Mucosa of gallbladder (tissue), 1 donor: ENCODE results near the gene ZNF726. TPM values are rescaled to one million over a fixed set of nuclear protein-coding genes. Genes with fewer than 3 reads are reported as not detected.
"Not testable (repeated sequence)": the region's sequence is repeated elsewhere in the genome, so short reads cannot be mapped to it uniquely, and the experiment has no call there.

ENCODE experiments used
- DNase-seq: peaks from one replicate; pipeline ENCODE4 v3.0.0-alpha.2; 2020; ENCODE audit warnings: low spot score
- total RNA-seq: library from RNA; stranded (reverse); gene quantifications from one replicate; pipeline ENCODE4 v1.2.1, GENCODE V29; 2021
- donor health status: DM: no; HTN: no; CAD: no.

The ZNF726 gene
- 5.2 TPM for total RNA-seq

GRCh38 chr19:23914402-23915286, at the start of gene ZNF726:
Gene ZNF726 (plus strand): TSS chr19:23914886. CDS start chr19:23914995, 109 bp downstream.
- DNase-seq: peak; percentile 92

DNA sequence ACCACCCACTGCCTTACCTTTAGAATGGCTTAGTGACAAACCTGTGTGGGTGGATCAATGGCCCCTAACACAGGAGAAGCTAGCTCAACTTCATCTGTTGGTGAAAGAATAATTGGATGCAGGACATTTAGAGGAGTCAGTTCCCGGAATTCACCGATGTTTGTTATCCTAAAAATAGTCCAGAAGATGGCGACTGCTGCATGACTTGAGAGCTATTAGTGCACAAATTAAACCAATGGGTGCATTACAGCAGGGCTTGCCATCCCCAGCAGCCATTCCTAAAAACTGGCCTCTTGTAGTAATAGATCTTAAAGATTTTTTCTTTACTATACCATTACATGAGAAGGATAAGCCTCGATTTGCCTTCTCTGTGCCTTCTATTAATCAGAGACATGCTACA, 46.8 kb upstream of the ZNF726 start:
- no peak for DNase-seq

DNA sequence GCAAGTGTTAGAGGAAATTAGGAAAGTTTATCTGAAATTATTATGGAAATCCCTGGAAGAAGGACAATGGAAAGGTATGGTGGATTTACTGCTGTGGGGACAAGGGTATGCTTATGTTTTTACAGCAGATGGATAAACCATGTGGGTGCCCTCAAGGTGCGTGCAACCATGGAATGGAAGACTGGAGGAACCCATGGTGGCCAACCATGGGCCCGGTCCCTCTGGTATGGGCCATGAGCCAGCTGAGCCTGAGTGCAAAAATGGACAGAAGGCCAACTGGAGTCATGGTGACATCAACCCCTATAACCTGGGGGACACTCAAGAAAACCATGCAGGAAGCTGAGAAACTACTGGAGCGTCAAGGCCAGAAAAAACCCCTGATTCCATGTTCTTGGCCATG, 46.1 kb upstream of the ZNF726 start:
- DNase-seq: no peak

DNA sequence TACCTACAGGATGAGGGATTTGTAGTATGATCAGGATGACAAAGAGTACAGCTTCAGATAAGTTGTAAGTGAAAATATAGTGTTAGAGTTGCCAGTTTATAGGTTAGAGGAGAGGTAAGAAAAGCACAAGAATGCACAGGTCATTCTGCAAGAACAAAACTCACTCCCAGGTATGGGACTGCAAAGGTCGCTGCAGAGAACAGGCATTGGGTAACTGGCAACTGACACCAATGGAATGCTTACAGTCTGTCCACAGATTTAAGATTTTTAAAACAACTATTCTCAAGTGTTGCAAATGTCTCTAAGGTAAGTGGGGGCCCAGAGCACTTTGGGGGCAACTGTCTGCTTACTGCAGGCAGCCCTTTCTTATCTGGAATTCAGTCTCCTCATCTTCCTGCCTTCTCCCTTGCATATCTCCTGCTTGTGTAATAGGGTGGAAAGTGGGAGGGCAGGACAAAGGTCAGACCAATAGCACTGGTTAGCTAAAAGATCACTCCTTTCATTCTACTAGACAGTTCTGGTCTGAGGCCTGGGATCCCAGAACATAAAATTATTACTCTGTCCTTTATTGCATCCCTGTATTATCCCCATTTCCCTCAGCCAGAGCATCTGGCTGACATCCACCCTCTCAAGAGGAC, 42.3 kb upstream of the ZNF726 start:
- no peak for DNase-seq

GRCh38 chr19:23876261-23876660, 38.4 kb upstream of the ZNF726 start:
- no peak for DNase-seq

DNA sequence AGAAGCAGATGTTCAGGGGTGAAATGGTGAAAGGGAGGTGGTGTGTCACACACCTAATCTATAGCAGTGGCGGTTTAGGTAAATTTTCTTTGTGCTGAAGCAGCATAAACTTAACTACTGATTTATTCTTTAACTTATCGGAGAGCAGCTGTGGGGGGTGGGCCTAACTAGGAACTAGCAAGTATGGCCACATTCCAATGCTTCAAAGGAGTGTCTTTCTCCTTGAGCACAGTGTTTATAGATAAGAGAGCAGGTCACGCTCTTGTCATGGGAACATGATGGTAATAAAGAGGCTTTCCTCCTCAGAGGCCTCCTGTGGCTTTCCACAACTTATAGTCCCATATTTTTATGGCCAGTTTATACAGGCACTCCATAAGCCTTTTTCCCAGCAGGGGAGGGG, 37.9 kb upstream of the ZNF726 start:
- DNase-seq: peak; percentile 64

- peak; percentile 72 for DNase-seq
Observed at GRCh38 chr19:23882493-23882892, 32.2 kb upstream of the ZNF726 start.

DNA sequence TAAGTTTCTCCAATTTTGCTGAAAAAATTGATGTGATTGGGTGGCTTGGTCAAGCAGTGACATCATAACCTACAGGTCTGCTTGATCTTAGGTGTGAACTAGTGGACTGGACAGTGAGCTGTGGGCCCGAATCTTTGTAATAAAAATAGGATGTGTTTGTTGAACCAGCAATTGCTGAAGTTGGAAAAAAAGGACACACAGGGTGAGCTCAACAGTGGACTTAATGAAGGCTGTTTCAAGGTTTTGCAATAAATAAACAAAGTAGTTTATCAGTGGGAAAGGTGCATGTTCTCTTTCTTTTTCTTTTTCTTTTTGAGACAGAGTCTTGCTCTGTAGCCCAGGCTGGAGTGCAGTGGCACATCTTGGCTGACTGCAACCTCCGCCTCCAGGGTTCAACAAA, 30.3 kb upstream of the ZNF726 start:
- no peak for DNase-seq

GRCh38 chr19:23887642-23888041, 27.0 kb upstream of the ZNF726 start:
- DNase-seq: peak; percentile 76

- not testable (repeated sequence) for DNase-seq
Observed at GRCh38 chr19:23896096-23896495, 18.6 kb upstream of the ZNF726 start.

DNA sequence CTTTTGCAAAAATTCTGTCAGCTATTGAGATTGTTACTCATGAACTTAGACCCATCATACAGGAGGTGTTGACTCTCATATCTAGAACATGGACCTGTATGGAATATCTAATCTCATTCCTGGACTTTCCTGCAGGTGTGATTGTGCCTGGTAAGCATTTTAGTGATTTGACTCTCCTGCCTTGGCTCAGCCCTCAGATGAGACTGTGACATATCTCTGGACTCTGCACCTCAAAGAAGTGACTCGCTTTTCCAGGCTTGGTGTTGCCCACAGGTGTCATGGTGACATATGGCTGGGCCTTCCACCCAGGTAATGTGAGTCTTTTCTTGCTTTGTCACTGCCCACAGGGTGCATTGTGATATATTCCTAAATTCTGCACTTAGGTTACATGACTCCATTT, 17.8 kb upstream of the ZNF726 start:
- DNase-seq: no peak

GRCh38 chr19:23901360-23901759, 13.3 kb upstream of the ZNF726 start:
- no peak for DNase-seq

GRCh38 chr19:23904406-23904805, 10.3 kb upstream of the ZNF726 start:
- no peak for DNase-seq

DNA sequence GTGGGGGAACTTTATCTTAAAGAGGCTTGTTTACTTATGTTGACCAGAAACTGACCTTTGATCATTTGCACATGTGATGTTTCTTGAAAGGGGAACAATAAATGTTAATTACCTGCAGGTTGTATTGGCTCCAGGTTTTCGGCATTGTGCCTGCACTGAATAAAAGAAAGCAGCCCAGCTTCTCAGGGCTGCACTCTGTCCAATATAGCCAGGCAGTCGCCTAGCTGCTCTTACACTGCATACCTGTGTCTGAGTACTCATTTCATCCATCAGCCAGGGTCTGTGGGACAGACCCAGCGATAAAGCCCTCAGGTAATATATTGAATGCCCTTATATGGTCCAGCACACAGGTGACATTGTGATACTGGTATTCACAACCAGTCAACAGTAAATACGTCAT, 8.9 kb upstream of the ZNF726 start:
- DNase-seq: no peak

GRCh38 chr19:23906835-23907234, 7.9 kb upstream of the ZNF726 start:
- no peak for DNase-seq

DNA sequence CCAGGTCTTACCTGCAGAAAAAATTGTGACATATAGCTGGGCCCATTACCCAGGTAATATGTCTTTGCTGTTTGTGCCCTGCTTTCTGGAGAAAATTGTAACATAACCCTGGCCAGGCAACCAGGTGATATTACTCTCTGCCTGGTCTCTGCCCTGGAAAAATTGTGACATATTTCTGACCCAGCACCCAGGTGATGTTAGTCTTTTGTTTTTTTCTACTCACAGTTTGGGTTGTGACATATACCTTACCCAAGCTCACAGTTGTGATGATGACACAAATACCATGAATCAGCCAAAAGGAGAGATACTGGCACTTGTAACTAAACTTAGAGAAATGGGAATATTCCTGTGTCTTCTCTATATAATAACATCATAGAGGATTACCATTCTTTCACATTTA, 6.5 kb upstream of the ZNF726 start:
- no peak for DNase-seq

DNA sequence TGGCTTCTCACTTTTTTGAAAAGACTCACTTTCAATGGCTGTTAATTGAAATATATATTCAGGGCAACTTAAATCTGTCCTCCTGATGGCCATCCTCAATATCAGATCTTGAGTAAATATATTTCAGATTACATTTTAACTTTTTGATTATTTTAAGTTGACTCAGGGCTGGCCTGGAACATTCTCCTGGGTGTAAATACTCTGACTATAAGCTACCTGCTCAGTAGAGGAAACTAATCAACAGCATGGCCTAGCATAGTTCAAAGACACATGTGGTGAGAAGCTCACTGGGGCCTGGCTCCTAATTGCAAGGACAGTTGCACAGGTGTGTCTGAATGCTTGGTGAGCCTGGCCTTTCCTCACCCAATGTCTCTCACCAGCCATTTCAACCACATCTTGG, 5.5 kb upstream of the ZNF726 start:
- DNase-seq: peak; percentile 13

DNA sequence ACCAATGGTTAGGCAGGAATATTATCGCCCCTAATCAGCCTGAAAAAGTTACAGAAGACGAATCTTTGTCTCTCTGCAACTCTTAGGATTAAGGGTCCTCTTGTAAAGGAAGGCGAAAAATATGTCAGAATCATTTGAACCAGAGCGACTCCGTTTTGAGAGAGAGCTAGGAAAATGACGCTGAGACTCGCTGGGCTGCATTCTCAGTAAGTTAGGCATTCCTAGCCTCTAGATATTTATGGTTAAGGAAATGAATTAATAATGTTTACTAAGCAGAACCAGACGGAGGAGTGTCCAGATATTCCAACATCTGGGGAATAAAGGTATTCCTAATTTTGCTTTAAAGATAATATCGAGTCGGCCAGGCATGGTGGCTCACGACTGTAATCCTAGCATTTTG, 755 bp upstream of the ZNF726 start:
- DNase-seq: no peak

- DNase-seq: no peak
Observed at GRCh38 chr19:23916991-23917390, 2.3 kb downstream of the ZNF726 start.

DNA sequence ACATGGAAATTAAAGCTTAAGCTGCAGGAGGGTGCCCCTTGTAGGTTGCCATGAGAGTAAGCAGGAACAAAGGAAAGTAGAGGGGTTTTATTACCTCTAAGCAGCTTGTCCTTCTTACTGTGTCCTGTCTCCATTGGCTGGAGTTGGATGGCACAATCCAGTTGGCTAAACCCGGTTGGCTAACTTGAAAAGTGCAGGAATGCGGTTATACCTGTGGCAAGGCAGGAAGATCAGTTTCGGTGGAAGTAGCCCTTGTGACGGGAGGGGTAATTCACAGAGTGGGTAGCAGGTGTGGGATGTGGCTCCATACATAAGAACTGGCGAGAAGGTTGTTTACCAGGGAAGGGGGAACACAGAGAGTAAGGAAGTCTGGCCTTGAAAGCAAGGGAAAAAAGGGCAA, 3.2 kb downstream of the ZNF726 start:
- peak; percentile 50 for DNase-seq

GRCh38 chr19:23925285-23925684, 10.6 kb downstream of the ZNF726 start:
- DNase-seq: no peak

DNA sequence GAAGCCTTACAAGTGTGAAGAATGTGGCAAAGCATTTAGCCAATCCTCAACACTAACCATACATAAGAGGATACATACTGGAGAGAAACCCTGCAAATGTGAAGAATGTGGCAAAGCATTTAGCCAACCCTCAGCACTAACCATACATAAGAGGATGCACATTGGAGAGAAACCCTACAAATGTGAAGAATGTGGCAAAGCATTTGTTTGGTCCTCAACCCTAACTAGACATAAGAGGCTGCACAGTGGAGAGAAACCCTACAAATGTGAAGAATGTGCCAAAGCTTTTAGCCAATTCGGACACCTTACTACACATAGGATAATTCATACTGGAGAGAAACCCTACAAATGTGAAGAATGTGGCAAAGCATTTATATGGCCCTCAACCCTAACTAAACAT, 18.2 kb downstream of the ZNF726 start:
- no peak for DNase-seq

- not testable (repeated sequence) for DNase-seq
Observed at GRCh38 chr19:23937031-23937430, 22.3 kb downstream of the ZNF726 start.
